ENCODE data around the gene ATP2B1.
"Not testable (repeated sequence)": the region's sequence is repeated elsewhere in the genome, so short reads cannot be mapped to it uniquely, and the experiment has no call there.

ATP2B1 gene

DNA sequence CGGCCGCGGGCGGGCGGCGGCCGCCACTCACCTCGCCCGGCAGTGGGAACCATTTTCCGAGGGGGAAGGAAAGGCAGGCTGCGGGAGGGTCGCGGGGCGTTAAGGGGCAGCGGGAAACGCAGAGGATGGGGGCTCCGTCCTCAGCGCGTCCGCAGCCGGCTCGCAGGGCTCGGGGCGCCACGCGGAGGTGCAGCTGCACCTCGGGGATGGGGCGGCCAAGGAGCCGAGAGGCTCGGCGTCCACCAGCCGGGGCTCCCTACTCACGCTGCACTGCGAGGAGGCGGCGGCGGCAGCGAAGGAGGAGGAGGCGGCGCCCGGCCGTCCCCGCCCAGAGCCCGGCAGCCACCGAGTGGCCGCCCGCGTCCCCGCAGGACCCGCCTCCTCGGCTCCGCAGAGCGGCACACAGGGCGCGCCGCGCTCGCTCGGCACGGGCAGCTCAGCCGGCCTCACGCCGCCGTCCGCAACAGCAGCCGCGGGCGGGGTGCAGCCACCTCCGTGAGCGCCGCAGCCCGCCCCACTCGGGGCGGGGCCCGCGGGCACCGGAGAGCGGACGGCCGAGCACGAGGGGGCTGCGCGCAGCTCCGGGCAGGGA, at the start of gene ATP2B1:
ATP2B1 (minus strand) TSS at position 274 of the 592 bp plus-strand sequence. CDS start 52,952 bp downstream, outside the sequence.
- DNase-seq, result peak; percentile 85

DNA sequence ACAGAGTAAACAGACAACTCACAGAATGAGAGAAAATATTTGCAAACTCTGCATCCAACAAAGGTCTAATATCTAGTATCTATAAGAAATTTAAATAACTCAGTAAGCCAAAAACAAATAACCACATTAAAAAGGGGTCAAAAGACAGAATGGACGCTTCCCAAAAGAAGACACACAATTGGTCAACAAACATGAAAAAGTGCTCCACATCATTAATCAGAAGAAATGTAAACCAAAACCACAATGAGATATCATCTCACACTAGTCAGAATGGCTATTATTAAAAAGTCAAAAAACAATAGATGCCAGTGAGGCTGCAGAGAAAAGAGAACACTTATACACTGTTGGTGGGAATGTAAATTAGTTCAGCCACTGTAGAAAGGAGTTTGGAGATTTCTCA, 49.3 kb upstream of the ATP2B1 start:
- DNase-seq, result not testable (repeated sequence)

DNA sequence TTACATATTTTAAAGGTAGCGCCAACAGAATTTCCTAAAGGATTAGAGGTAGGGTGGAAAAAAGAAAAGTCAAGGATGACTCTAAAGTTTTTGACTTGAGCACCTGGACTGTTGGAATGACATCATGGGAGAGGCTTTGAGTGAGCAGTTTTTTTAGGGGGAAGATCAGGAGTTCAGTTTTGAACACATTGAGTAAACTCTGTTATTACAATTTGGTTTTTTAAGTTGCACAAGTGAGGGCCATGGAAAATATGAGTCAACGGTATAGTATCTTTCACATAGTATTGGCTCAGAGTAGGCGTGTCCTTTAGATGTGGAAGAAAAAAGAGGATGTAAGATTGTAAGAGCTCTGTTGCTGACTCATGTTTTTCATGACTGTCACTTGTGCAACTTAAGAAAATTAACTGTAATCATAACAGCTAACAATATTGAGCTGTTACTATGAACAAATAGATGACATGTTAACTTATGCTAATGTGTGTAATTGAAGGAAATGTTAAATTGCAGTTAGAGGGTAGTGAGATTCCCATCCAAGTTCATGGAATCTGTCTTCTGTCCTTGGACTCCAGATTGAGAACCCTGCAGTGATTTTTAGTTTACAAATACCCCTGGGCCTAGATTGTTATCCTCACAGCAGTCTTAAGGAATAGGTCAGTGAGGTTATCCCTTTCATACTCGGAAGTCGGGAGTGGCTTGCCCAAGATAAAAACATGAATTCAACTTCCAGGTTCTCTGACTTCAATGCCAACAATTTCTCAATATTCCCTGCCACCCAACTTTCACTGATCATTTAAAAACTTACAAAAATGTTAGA, 48.2 kb upstream of the ATP2B1 start:
- no peak for DNase-seq

DNA sequence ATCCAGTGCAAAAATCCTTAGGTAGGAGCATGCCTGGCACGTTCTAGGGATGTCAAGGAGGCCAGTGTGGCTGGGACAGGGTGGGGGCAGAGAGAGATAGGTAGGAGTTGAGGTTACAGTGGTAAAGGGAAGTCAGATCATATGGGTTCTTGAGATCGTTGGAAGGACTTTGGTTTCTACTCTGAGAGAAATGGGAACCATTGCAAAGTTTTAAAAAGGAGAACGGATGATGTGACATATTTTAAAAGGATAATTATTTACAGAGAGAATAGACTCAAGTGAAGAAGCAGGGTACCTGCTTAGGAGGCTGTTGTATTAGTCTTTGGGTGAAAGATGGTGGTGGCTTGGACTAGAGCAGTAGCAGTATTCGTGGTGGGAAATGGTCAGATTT, 47.6 kb upstream of the ATP2B1 start:
- DNase-seq, result no peak

DNA sequence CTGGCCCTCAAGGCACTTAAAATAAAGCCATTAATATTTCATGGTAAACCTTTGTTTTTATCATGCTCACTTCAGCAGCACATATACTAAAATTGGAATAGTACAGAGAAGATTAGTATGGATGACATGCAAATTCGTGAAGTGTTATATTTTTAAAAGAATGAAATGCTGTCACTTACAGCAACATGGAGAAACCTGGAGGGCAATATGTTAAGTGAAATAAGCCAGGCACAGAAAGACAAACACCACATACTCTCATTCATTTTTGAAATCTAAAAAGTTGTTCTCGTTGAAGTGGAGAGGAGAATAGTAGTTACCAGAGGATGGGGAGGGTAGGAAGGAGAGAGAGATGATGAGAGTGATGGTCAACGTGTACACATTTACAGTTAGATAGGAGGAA, 45.4 kb upstream of the ATP2B1 start:
- DNase-seq, result no peak

DNA sequence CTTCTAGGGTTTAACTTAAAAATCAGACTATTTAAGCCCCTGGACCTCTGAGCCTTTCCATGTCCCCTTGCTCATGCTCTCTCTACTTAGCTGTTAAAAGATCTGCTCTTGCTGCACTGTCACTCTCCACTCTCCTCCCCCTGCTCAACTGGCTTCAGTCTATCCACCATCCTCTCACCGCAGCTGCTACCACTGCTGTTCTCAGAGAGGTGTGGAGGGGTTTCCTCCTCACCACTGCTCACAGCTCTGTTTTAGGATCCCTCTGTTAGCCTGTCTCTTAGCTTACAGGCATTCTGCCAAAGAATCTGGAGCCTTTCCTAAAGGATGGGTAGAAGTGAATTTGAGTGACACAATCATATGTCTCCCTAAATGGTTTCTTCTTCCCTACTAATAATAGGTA, 43.7 kb upstream of the ATP2B1 start:
- no peak for DNase-seq

DNA sequence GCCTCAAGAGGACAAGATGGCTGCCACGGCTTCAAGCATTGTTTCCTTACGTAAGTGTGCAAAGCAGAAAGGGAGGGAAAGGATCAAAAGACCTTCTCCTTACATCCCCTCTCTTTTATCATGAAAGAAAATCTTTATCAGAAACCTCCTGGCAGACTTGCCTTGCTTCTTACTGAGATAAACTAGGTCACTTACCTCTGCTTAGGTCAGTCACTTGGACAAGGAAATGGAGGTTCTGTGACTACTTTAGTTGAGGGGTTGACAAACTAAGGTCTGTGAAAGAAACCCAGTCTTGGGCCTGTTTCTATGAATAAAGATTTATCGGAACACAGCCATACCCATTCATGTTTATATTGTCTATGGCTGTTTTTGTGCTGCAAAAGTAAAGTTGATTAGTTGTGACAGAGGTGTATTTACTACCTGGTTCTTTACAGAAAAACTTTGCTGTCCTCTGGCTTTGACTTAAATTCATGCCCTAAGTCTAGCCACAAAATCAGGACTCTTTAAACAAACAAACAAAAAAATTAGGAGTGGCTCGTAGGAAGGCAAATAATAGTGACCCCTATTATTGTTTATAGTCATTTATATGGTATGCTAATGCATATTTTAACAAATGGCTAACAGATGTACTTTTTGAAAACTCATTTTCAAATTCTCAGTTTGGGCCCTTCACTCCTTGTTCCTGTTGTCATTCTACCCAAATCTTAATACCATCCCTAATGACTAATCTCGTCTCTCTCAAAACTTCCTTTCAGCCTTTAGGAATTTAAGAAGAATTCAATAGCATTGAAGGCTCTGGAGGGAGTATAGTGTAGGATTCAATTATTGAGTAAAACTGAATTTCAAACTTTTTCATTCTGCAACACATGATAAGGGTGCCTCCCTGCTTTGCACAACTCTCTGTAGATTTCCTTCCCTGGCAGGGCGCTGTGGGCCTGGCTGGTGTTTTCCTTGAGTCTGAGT, 42.0 kb upstream of the ATP2B1 start:
- DNase-seq, result no peak

DNA sequence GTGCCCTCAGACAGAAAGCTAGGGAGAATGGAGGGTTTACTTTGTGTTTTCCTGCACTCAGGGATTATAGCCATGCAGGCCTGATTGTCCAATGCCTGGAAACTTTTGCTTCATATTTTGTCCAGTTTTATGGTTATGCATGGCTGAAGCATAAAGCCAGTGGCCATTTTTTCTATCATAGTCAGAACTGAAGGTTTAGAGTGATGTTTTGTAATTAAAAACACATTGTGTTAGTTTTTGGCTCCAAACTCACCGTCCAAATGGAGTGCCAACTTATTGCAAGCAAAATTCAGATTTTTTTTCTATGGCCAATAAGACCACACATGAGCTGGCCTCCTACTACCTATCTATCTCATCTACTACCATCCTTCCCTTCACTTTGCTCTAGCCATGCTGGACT, 40.2 kb upstream of the ATP2B1 start:
- DNase-seq, result no peak

DNA sequence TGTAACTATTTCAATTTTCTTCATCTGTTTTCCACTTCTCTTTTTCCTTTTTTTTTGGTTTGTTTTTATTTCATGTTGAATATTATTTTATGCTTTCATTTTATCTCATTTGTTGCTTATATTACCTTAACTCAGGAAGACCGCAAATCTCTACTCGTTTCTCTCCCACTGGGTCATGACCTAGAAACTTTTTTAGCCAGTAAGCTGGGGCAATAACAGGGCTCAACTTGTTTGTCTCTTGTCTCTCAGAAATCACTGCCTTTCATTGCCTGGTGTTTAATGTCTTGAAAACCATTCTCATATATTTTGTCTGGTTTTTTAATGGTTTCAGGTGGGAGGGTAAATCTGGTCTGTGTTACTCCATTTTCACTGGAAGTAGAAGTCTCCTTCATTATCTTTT, 36.6 kb upstream of the ATP2B1 start:
- no peak for DNase-seq

DNA sequence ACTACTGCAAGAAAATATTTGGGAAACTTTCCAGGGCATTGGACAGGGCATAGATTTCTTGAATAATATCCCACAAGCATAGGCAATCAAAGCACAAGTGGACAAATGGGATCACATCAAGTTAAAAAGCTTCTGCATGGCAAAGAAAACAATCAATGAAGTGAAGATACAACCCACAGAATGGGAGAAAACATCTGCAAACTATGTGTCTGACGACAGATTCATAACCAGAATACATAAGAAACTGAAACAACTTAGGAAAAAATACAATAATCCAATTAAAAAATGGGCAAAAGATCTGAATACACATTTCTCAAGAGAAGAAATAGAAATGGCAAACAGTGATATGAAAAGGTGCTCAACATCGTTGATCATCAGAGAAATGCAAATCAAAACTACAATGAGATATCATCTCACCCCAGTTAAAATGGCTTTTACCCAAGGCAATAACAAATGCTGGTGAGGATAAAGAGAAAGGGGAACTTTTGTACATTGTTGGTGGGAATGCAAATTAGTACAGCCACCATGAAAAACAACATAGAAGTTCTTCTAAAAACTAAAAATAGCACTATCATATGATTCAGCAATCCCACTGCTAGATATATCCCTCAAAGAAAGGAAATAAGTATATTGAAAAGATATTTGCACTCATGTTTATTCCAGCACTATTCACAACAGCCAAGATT, 33.8 kb upstream of the ATP2B1 start:
- DNase-seq, result no peak

DNA sequence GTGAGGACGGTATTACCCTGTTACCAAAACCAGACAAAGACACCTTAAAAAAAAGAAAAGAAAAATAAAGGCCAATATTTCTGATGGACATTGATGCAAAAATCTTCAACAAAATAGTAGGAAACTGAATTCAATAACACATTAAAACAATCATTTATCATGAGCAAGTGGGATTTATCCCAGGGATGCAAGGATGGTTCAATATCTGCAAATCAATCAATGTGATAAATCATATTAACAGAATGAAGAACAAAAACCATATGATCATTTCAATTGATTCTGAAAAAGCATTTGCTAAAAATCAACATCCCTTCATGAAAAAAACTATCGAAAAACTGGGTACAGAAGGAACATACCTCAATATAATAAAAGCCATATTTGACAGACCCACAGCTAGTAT, 32.3 kb upstream of the ATP2B1 start:
- DNase-seq, result no peak

DNA sequence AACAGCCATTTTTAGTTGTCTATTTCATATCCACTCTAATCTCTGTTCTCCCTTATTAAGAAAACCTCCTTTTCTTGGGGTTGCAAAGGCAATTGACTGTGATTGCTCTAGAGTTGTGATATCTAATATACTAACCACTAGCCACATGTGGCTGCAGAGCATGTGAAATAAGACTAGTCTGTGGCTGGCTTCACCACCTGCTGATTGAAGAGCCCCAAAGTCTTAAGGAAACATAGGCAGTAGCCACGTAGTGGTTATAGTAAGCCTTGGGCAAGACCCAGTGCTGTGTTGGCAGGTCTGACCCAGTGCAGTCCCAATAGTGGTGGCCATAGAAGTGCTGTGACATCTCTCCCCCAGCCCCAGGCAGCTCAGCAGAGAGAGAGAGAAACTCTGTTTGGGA, 28.4 kb upstream of the ATP2B1 start:
- DNase-seq, result no peak

DNA sequence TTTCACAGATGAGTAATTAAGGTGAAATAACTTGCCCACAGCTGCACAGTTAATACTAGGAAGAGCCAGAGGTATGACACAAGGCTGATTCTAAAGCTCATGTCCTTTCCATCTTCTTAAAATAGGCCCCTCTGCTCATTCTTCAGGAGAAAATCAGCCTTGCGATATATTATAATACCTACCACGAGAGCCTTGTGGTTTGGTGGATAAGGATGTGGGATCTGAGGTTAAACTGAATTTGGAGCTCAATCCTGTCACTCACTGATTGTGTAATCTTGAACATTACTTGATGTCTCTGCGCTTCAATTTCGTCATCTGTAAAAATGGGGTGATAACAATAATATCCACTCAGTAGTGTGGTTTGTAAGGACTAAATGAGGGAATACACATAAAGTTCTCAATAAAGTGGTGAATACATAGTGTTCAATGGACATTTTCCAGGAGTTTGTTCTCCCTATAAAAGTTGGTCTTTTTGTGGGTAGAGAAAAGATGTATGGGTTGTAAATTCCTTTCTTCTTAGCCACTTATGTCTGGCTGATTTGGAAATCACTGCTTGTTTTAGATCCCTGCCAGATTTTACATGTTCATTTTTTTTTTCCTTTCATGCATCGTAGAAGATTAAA, 25.1 kb upstream of the ATP2B1 start:
- DNase-seq, result no peak

DNA sequence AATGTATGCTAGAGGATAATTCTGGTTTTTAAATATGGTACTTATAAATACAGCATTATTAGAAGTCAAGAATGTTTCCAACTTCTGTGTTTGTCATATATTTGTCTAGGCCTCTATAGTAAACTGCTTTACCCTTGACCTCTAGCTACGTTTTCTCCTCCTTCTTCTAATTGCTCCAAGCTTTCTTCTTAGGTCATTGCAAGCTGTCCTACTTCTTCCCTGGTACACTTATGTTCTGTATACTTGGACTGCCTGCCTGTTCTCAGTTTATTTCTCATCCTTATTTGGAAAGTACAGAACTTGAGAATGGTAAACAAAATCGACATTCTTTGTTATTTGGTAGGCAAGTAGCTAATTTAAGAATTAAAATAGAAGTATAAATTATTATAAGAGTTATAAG, 23.9 kb upstream of the ATP2B1 start:
- no peak for DNase-seq

DNA sequence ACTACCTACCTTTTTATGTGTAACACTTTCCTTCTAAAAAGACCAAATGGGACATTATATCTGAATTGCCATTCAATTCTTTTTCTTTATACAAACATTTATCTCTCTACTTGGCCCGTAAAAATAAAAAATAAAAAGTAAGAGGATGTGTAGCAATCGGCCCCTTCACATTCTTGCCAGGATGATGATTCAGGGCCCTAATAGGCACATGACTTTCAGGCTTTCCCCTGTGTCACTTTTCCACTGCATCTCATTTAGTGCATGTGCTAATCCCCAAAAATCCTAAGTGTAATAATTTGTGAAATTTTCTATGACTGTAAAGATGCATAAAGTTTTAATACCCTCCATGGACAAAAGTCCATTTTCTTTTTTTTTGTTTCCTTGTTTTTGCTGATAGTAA, 23.0 kb upstream of the ATP2B1 start:
- DNase-seq, result no peak

DNA sequence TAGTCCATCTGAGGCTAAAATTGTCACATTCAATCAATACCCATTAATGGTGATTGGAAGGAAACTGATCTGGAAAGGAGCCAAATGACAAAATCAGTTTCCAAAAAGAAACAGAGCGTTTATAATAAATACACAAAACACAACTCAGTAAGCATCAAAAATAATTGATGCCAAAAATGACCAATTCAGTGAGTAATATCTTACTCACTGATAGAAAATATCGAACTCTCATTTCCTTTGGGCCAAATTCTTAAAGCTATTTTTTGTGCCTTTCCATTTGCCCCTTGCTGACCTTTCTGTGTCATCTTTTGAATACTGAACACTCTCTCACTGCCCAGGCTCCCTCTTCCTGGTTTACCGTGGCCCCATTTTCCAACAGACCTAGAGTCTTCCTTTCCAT, 22.5 kb upstream of the ATP2B1 start:
- no peak for DNase-seq

DNA sequence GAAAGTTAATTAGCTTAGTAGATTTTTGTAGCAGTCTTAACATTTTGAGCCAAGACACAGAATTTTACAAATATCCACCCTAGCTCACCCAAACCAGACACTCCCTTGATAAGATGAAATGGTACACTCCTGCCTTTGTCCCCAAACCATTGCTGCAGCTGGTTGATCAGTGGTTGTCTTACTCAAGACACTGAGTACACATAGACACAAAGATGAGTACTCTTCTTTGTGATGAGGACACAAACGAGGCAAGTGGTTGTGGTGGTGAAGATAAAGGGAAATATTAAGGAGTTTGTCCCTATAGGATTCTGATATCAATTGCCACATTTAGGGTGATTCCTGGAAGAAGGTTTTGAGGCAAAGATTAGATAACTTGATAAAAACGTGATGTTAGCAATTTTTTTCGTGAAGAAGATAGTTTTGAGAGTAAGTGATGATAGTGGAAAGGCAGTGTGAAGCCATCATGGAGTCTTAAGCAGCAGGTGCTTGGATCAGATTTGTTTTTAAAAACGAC, 21.4 kb upstream of the ATP2B1 start:
- DNase-seq, result no peak

DNA sequence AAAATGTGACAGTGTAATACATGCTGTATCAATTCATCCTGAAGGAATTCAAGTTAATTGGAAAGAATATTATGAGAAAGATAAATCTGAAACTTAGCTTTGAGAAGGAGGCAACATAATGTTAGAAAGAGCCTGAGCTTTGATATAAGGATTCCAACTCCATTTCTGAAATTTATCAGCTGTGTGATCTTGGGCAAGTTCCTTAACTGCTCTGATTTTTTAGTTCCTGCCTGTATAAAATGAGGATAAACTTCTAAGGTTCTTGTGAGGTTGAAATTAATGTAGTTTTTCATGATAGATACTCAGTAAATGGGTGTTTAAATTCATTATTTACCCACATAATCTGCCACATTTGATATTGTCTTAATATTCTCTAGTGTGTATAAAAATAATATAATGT, 14.6 kb upstream of the ATP2B1 start:
- DNase-seq, result no peak

DNA sequence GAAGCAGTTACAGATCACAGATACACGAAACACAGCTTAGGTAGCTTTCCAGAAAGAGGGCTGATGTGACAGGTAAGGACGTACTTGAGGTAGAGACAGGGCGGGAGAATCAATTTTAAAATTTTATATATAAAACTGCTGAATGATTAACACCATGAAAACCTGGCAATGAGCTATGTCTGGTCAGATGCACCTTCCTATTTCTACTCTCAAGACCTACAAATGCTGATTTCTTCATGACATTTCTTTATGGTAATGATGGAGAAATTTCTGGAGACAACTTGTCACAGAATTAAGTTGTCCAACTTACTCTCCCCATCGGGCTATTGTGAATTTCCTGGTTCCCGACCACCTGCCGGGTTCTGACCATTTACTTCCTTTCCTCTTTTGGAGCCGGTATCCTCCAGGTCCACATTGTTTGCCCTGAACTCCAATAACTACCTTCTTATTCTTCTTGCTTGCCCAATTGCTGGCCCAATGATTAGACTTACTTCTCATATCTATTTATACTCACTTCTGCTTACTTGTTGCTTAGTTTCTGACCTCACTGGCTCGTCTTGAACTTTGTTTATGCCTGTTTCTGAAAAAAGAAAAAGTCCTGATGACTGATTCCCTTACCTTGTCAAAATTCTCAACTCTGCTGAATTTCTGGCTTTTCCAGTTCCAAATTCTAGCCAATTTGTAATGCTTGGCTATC, 12.8 kb upstream of the ATP2B1 start:
- DNase-seq, result no peak

DNA sequence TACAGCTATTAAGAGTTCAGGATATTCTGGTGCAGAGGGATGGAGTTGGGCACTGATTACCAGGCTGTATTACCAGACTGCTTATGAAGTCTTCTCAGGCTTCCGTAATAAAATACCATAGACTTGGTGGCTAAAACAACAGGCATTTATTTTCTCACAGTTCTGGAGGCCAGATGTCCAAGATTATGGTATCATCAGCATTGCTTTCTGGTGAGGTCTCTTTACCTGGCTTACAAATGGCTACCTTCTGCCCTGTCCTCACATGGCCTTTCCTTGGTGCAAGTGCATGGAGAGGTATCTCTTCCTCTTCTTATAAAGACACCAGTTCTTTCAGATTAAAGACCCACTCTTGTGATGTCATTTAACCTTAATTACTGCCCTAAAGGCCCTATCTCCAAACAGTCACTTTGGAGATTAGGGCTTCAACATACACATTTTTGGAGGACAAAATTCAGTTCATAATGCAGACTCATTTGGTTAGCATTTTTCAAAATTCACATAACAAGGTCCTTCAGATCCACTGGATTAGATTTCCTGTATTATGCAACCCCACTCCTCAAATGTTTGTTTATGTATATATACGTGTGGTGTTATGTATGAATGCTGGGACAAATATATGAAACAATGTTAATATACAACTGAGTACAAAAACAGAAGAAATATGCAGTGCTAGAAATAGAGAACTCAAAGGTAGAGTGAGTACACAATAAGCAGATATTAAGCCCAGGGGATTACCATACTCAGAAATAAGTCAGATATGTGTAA, 9.3 kb upstream of the ATP2B1 start:
- no peak for DNase-seq

DNA sequence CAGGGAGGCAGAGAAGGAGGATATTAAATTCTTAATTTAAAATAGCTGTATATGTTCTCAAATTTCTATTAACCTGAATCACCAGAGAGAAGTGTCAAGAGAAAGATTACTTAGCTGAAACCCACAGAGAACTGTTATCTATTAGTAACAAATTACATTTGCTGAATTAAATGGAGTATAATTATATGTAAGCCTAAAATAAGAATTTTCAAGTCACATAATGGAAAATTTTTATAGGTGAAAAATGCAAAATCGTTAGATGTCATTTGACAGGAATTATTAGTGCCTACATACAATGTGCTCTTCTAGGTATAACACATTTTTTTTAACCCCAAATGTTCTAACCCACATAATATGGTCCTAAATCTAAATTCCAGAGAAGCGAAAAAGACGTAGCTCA, 4.1 kb upstream of the ATP2B1 start:
- no peak for DNase-seq

All from NCI-H1105 (cell line).